NB4 (cell line): Measurements from ENCODE around the gene TEKT1.

Experiments
- DNase-seq: peaks from one replicate; pipeline ENCODE4 v3.0.0; 2010; ENCODE audit warnings: low read depth
- H3K4me3 ChIP-seq: one replicate; pipeline ENCODE4 v1.5.1; 2011; ENCODE audit warnings: mild to moderate bottlenecking, low read depth, low read length, moderate library complexity
- CTCF ChIP-seq: IDR thresholded peaks from one replicate; pipeline ENCODE4 v1.5.1; 2012; ENCODE audit warnings: low read depth, low read length
- MAX ChIP-seq: IDR thresholded peaks from 2 replicates; pipeline ENCODE4 v1.6.1; 2011; ENCODE audit warnings: low read depth, low read length
- MYC ChIP-seq: IDR thresholded peaks from 2 replicates; pipeline ENCODE4 v1.6.1; 2011; ENCODE audit warnings: low read depth, low read length
- POLR2A ChIP-seq: IDR thresholded peaks from 2 replicates; pipeline ENCODE4 v1.6.1; 2011; ENCODE audit warnings: mild to moderate bottlenecking; ENCODE audit not compliant: insufficient read length; ENCODE audit errors: extremely low read depth

Gene TEKT1

GRCh38 chr17:6812295-6812694, 19.2 kb downstream of the TEKT1 start:
- TF ChIP-seq MYC = no peak
- TF ChIP-seq POLR2A = no peak
- TF ChIP-seq MAX = no peak
- TF ChIP-seq CTCF = no peak
- DNase-seq = no peak
- no peak overlapping the region for H3K4me3 ChIP-seq

GRCh38 chr17:6811510-6811909, 20.0 kb downstream of the TEKT1 start:
- DNase-seq = no peak
- TF ChIP-seq MYC (no peak), MAX (no peak), POLR2A (no peak), CTCF (no peak)
- H3K4me3 ChIP-seq = no peak overlapping the region

- no peak for TF ChIP-seq MAX
- TF ChIP-seq POLR2A = no peak
- TF ChIP-seq CTCF = no peak
- no peak for TF ChIP-seq MYC
- no peak overlapping the region for H3K4me3 ChIP-seq
- no peak for DNase-seq
Measured at GRCh38 chr17:6800422-6801027, 31.0 kb downstream of the TEKT1 start.

- no peak for DNase-seq
- H3K4me3 ChIP-seq = no peak overlapping the region
- TF ChIP-seq MYC (no peak), POLR2A (no peak)
Measured at GRCh38 chr17:6799738-6800137, 31.8 kb downstream of the TEKT1 start.

- DNase-seq = no peak
- H3K4me3 ChIP-seq = no peak overlapping the region
- TF ChIP-seq MAX (no peak), CTCF (no peak), POLR2A (no peak), MYC (no peak)
Measured at GRCh38 chr17:6797718-6798351, 33.7 kb downstream of the TEKT1 start.

GRCh38 chr17:6796887-6797490, 34.5 kb downstream of the TEKT1 start:
- TF ChIP-seq POLR2A = no peak
- no peak for TF ChIP-seq CTCF
- TF ChIP-seq MYC = no peak
- TF ChIP-seq MAX = no peak
- DNase-seq = peak; percentile 5
- no peak overlapping the region for H3K4me3 ChIP-seq
